Prostate gland (tissue), 2 donors: ENCODE measurements around the gene MSANTD1.

Experiments used
- CTCF ChIP-seq, 4 experiments: fragments of 200-600 bp in 2 of 4; fragments of 450-650 bp in 2 of 4; sonication (generic) in 2 of 4; IDR thresholded peaks; 1 replicate in 3 of 4; 2 replicates in 1 of 4; pipeline ENCODE4 v1.5.1; 2016 to 2019; ENCODE audit warnings: antibody characterized with exemption in 4 of 4, mild to moderate bottlenecking in 2 of 4, moderate library complexity in 2 of 4
- POLR2A ChIP-seq: fragments of 450-650 bp; IDR thresholded peaks from one replicate; pipeline ENCODE4 v1.6.1; 2016; ENCODE audit warnings: antibody characterized with exemption, mild to moderate bottlenecking

DNA sequence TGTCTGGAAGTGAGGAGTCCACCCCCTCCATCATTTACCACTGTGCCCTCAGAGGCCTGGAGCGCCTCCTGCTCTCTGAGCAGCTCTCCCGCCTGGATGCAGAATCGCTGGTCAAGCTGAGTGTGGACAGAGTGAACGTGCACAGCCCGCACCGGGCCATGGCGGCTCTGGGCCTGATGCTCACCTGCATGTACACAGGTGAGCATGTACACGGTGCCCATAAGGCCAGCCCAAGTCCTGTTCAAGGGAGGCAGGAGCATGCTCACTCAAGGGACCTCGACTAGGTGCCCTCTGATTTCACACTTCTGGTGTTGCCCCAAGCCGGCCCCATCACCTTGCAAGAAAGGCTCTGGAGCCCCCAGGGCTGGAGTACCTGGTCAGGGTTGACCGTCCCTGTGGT is 13.4 kb upstream of the MSANTD1 start:
- TF ChIP-seq CTCF (IDR thresholded peaks at IDR 0.05), result no peak
- TF ChIP-seq POLR2A, result no peak
